SK-N-SH (cell line): ENCODE results near the gene XRRA1. TPM values are rescaled to one million over a fixed set of nuclear protein-coding genes. Genes with fewer than 3 reads are reported as not detected.
A peak's percentile ranks its signal among the peaks of the same experiment; 100 is the strongest.

ENCODE experiments used
- CTCF ChIA-PET: fragments of 300-600, 350-600 bp; formaldehyde crosslinking; extraction: SDS; loops from one replicate; lab custom pipeline; 2021; lab: Yijun Ruan, JAX
- POLR2A ChIA-PET: fragments of 350-600 bp; sonication (Branson Sonifier 250); formaldehyde crosslinking; extraction: SDS; loops from one replicate; lab custom pipeline; 2020; ENCODE audit warnings: antibody characterized with exemption, inconsistent platforms; lab: Yijun Ruan, JAX
- DNase-seq: peaks from one replicate; pipeline ENCODE4 v3.0.0; 2012
- H2AFZ ChIP-seq: fragments of 200-600 bp; sonication (generic); 2 replicates; pipeline ENCODE4 v1.8.1; 2016; ENCODE audit warnings: antibody characterized with exemption, mild to moderate bottlenecking, low read depth
- H3F3A ChIP-seq: fragments of 200-600 bp; sonication (generic); replicated peaks from 2 replicates; pipeline ENCODE3; 2016; ENCODE audit warnings: antibody characterized with exemption, mild to moderate bottlenecking; ENCODE audit not compliant: insufficient read depth
- H3K27ac ChIP-seq, 2 experiments: fragments of 200-500 bp in 1 of 2; fragments of 200-600 bp in 1 of 2; sonication (Bioruptor generic) in 1 of 2; sonication (generic), shearing (Covaris generic) in 1 of 2; 2 replicates each; pipeline versions ENCODE4 v1.5.1 to v1.6.1; 2014 to 2016; ENCODE audit warnings: low read depth in 2 of 2, inconsistent platforms in 1 of 2, low read length in 1 of 2, mild to moderate bottlenecking in 1 of 2, mixed read lengths in 1 of 2
- H3K27me3 ChIP-seq: fragments of 200-600 bp; sonication (generic), shearing (Covaris generic); 2 replicates; pipeline ENCODE4 v1.6.1; 2016; ENCODE audit warnings: mixed run types; ENCODE audit not compliant: insufficient read depth
- H3K36me3 ChIP-seq, 2 experiments: fragments of 200-500 bp in 1 of 2; fragments of 200-600 bp in 1 of 2; sonication (Bioruptor generic) in 1 of 2; sonication (generic) in 1 of 2; replicated peaks in 1 of 2; 2 replicates each; pipeline versions ENCODE3 to v1.5.1; 2014 to 2016; ENCODE audit warnings: low read length in 1 of 2, mild to moderate bottlenecking in 1 of 2; ENCODE audit not compliant: insufficient read depth in 2 of 2, control insufficient read depth in 1 of 2
- H3K4me1 ChIP-seq, 2 experiments: fragments of 200-500 bp in 1 of 2; fragments of 200-600 bp in 1 of 2; sonication (Bioruptor generic) in 1 of 2; sonication (generic), shearing (Covaris generic) in 1 of 2; 2 replicates each; pipeline versions ENCODE4 v1.5.1 to v1.6.1; 2014 to 2016; ENCODE audit warnings: low read depth in 1 of 2, low read length in 1 of 2, mixed run types in 1 of 2; ENCODE audit not compliant: insufficient read depth in 2 of 2, control insufficient read depth in 1 of 2
- H3K4me2 ChIP-seq: fragments of 200-600 bp; sonication (generic), shearing (Covaris generic); 2 replicates; pipeline ENCODE4 v1.6.1; 2017; ENCODE audit warnings: mixed run types
- H3K4me3 ChIP-seq, 2 experiments: fragments of 200-500 bp in 1 of 2; fragments of 200-600 bp in 1 of 2; sonication (Bioruptor generic) in 1 of 2; sonication (generic), shearing (Covaris generic) in 1 of 2; 2 replicates each; pipeline versions ENCODE4 v1.5.1 to v1.8.1; 2014 to 2016; ENCODE audit warnings: low read depth in 2 of 2, inconsistent platforms in 1 of 2, low read length in 1 of 2, mild to moderate bottlenecking in 1 of 2, mixed read lengths in 1 of 2, moderate library complexity in 1 of 2
- H3K79me2 ChIP-seq: fragments of 200-600 bp; sonication (generic); 2 replicates; pipeline ENCODE4 v1.8.1; 2017; ENCODE audit warnings: mild to moderate bottlenecking; ENCODE audit not compliant: insufficient read depth
- H3K9ac ChIP-seq: fragments of 200-600 bp; sonication (generic); 2 replicates; pipeline ENCODE4 v1.6.1; 2017; ENCODE audit warnings: mixed run types
- H3K9me2 ChIP-seq: fragments of 200-600 bp; sonication (generic); 2 replicates; pipeline ENCODE4 v1.6.1; 2017; ENCODE audit warnings: mixed run types
- H3K9me3 ChIP-seq: fragments of 200-600 bp; sonication (generic); 2 replicates; pipeline ENCODE4 v1.6.1; 2017; ENCODE audit warnings: mixed run types, mild to moderate bottlenecking, moderate library complexity
- H4K20me1 ChIP-seq: fragments of 200-600 bp; sonication (generic); 2 replicates; pipeline ENCODE4 v1.6.1; 2017; ENCODE audit warnings: mild to moderate bottlenecking, mixed run types; ENCODE audit not compliant: insufficient read depth
- ELF1 ChIP-seq: IDR thresholded peaks from 2 replicates; pipeline ENCODE4 v1.4.0; 2012
- EP300 ChIP-seq, 2 experiments: IDR thresholded peaks; 2 replicates each; pipeline versions ENCODE4 v1.4.0 to v1.6.1; 2012; ENCODE audit warnings: borderline replicate concordance in 1 of 2, low read depth in 1 of 2, low read length in 1 of 2
- FOSL2 ChIP-seq: IDR thresholded peaks from 2 replicates; pipeline ENCODE4 v1.4.0; 2012; ENCODE audit warnings: low read depth, mild to moderate bottlenecking, moderate library complexity, borderline replicate concordance
- GABPA ChIP-seq: IDR thresholded peaks from 2 replicates; pipeline ENCODE4 v1.4.0; 2012; ENCODE audit warnings: low read depth, mild to moderate bottlenecking
- JUND ChIP-seq: IDR thresholded peaks from 2 replicates; pipeline ENCODE4 v1.4.0; 2012
- MXI1 ChIP-seq: IDR thresholded peaks from 2 replicates; pipeline ENCODE4 v1.6.1; 2012; ENCODE audit warnings: mild to moderate bottlenecking, low read depth, low read length, improper control_type of control experiment
- NRF1 ChIP-seq: IDR thresholded peaks from 2 replicates; pipeline ENCODE4 v1.6.1; 2012; ENCODE audit warnings: low read depth, mild to moderate bottlenecking, low read length
- POLR2AphosphoS5 ChIP-seq: IDR thresholded peaks from 2 replicates; pipeline ENCODE4 v1.6.1; 2012; ENCODE audit warnings: low read depth, low read length
- RFX5 ChIP-seq: IDR thresholded peaks from 2 replicates; pipeline ENCODE4 v1.6.1; 2012; ENCODE audit warnings: mild to moderate bottlenecking, improper control_type of control experiment, low read length
- RXRA ChIP-seq: IDR thresholded peaks from 2 replicates; pipeline ENCODE4 v1.4.0; 2012; ENCODE audit warnings: low read depth, mild to moderate bottlenecking, borderline replicate concordance
- SIN3A ChIP-seq: IDR thresholded peaks from 2 replicates; pipeline ENCODE4 v1.6.1; 2012; ENCODE audit warnings: low read depth, mild to moderate bottlenecking, low read length, moderate library complexity, borderline replicate concordance
- TCF12 ChIP-seq: IDR thresholded peaks from 2 replicates; pipeline ENCODE4 v1.4.0; 2012
- TEAD4 ChIP-seq: IDR thresholded peaks from 2 replicates; pipeline ENCODE4 v1.4.0; 2012; ENCODE audit warnings: mild to moderate bottlenecking, borderline replicate concordance; ENCODE audit not compliant: insufficient read depth
- USF2 ChIP-seq: fragments of 150-350 bp; IDR thresholded peaks from 2 replicates; pipeline ENCODE4 v1.6.1; 2017; ENCODE audit warnings: antibody characterized with exemption, low read length, low read depth, borderline replicate concordance
- YY1 ChIP-seq: IDR thresholded peaks from 2 replicates; pipeline ENCODE4 v1.4.0; 2012; ENCODE audit warnings: low read depth, mild to moderate bottlenecking
- WGBS: methylation state at CpG from one replicate; pipeline ENCODE4 v1.1.6; 2017; ENCODE audit warnings: low lambda C conversion rate; 5-methylcytosine and 5-hydroxymethylcytosine counted together
- polyA plus RNA-seq, 3 experiments: library from polyadenylated mRNA; depleted of rRNA; stranded (reverse); fragments of >200 nt; gene quantifications; 2 replicates each; pipeline ENCODE4 v1.2.3, GENCODE V29; 2012
- TF ChIP-seq, protein P1 (sequence below): fragments of 150-350 bp; IDR thresholded peaks from 2 replicates; pipeline ENCODE4 v1.6.1; 2016; ENCODE audit warnings: mild to moderate bottlenecking, low read depth, low read length
- TF ChIP-seq, protein P2 (sequence below): IDR thresholded peaks from 2 replicates; pipeline ENCODE4 v1.4.0; 2012; ENCODE audit warnings: low read depth
- TF ChIP-seq, protein P3 (sequence below): IDR thresholded peaks from 2 replicates; pipeline ENCODE4 v1.4.0; 2012; ENCODE audit warnings: low read depth, borderline replicate concordance
- TF ChIP-seq, protein P4 (sequence below): fragments of 200-600 bp; sonication (generic); IDR thresholded peaks from 2 replicates; pipeline ENCODE4 v1.6.1; 2017; ENCODE audit warnings: antibody characterized with exemption, mild to moderate bottlenecking, moderate library complexity

The XRRA1 gene
- polyA plus RNA-seq, 1 of the 3 experiments (the other 2 are of a cell fraction): 12.9 TPM

DNA sequence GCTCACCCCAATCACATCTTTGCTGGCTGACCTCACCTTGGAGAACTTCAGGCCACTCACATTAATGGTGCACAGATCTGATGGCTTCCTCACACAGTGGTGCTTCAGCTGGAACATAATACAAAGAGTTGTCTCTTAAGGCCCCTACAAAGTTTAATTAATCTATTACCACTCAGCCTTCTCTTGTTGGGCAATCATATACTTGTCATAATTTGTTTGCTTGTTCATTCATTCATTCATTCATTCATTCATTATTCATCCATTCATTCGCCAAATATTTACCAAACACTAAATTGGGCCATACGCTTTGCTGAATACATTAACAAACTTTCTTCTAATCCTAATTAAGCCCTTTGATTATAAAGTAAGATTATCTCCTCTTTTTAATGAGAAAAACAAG is 15.1 kb downstream of the XRRA1 start:
- no peak for TF ChIP-seq MXI1
- no peak for TF ChIP-seq EP300 (IDR thresholded peaks at IDR 0.05; ENCODE audit: borderline replicate concordance in 1 of 2, low read depth in 1 of 2, low read length in 1 of 2)
- TF ChIP-seq TEAD4: no peak
- no peak for TF ChIP-seq GABPA
- no peak for TF ChIP-seq SIN3A
- no peak for TF ChIP-seq ELF1
- TF ChIP-seq, protein P1, sequence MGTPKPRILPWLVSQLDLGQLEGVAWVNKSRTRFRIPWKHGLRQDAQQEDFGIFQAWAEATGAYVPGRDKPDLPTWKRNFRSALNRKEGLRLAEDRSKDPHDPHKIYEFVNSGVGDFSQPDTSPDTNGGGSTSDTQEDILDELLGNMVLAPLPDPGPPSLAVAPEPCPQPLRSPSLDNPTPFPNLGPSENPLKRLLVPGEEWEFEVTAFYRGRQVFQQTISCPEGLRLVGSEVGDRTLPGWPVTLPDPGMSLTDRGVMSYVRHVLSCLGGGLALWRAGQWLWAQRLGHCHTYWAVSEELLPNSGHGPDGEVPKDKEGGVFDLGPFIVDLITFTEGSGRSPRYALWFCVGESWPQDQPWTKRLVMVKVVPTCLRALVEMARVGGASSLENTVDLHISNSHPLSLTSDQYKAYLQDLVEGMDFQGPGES: no peak
- TF ChIP-seq NRF1: no peak
- TF ChIP-seq, protein P2, sequence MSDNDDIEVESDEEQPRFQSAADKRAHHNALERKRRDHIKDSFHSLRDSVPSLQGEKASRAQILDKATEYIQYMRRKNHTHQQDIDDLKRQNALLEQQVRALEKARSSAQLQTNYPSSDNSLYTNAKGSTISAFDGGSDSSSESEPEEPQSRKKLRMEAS: no peak
- no peak for TF ChIP-seq RFX5
- TF ChIP-seq, protein P3, sequence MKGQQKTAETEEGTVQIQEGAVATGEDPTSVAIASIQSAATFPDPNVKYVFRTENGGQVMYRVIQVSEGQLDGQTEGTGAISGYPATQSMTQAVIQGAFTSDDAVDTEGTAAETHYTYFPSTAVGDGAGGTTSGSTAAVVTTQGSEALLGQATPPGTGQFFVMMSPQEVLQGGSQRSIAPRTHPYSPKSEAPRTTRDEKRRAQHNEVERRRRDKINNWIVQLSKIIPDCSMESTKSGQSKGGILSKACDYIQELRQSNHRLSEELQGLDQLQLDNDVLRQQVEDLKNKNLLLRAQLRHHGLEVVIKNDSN: no peak
- TF ChIP-seq POLR2AphosphoS5: no peak
- no peak for TF ChIP-seq YY1
- TF ChIP-seq, all 33 proteins: peak for 0
- H3K9me2 ChIP-seq: no peaks in the 10 kb centered on the region
- peaks cover 15 to 21% of the 10 kb centered on the region in 2 experiments; a peak in 3 of 4 replicates for H3K4me1 ChIP-seq
- ChIA-PET CTCF (interaction anchor here (1.6 to 6.2 kb wide), 4 partner anchors 207 to 315 kb away, joined by 5 to 48 read pairs (median 20); partner anchors contain the start of gene TPBGL), POLR2A (no interaction called here)
- peak overlapping the region in 1 of 2 experiments; percentile 66; a peak in 1 of 4 replicates for H3K27ac ChIP-seq
- WGBS: 94% methylated on average over 2 of the region's 2 CpGs
- H3K9ac ChIP-seq: no peak overlapping the region
- DNase-seq: no peak
- peaks cover 11% of the 10 kb centered on the region; the same call in 1 of the 2 replicates for H3K79me2 ChIP-seq
- H3K27me3 ChIP-seq: no peaks in the 10 kb centered on the region
- no peaks in the 10 kb centered on the region for H3K9me3 ChIP-seq
- no peak overlapping the region for H2AFZ ChIP-seq
- H3K4me3 ChIP-seq: no peak overlapping the region
- H3K4me2 ChIP-seq: no peak overlapping the region
- H3F3A ChIP-seq: peaks cover 37% of the 10 kb centered on the region
- peaks cover 37 to 71% of the 10 kb centered on the region in 2 experiments for H3K36me3 ChIP-seq
- H4K20me1 ChIP-seq: no peaks in the 10 kb centered on the region

- Histone ChIP-seq H3K4me1 (peaks cover 15 to 21% of the 10 kb centered on the region in 2 experiments; a peak in 3 of 4 replicates), H4K20me1 (no peaks in the 10 kb centered on the region), H3K9me2 (no peaks in the 10 kb centered on the region), H3K9ac (no peak overlapping the region), H3K4me2 (0 out of 2 replicates have a peak overlapping the region, but pooled peaks have one; percentile 5), H3K9me3 (no peaks in the 10 kb centered on the region), H3K4me3 (no peak overlapping the region), H3F3A (peaks cover 28% of the 10 kb centered on the region), H3K79me2 (peaks cover 9% of the 10 kb centered on the region; the same call in 1 of the 2 replicates), H2AFZ (no peak overlapping the region), H3K27ac (peak overlapping the region in 1 of 2 experiments; percentile 66; a peak in 2 of 4 replicates), H3K36me3 (peaks cover 34 to 73% of the 10 kb centered on the region in 2 experiments), H3K27me3 (no peaks in the 10 kb centered on the region)
- ChIA-PET POLR2A (no interaction called here), CTCF (interaction anchor here (1.0 to 6.2 kb wide), 5 partner anchors 99 to 315 kb away, joined by 5 to 113 read pairs (median 24); partner anchors contain the start of gene TPBGL)
- WGBS: 49% methylated on average over 2 of the region's 2 CpGs
- DNase-seq: no peak
- TF ChIP-seq, protein P4, sequence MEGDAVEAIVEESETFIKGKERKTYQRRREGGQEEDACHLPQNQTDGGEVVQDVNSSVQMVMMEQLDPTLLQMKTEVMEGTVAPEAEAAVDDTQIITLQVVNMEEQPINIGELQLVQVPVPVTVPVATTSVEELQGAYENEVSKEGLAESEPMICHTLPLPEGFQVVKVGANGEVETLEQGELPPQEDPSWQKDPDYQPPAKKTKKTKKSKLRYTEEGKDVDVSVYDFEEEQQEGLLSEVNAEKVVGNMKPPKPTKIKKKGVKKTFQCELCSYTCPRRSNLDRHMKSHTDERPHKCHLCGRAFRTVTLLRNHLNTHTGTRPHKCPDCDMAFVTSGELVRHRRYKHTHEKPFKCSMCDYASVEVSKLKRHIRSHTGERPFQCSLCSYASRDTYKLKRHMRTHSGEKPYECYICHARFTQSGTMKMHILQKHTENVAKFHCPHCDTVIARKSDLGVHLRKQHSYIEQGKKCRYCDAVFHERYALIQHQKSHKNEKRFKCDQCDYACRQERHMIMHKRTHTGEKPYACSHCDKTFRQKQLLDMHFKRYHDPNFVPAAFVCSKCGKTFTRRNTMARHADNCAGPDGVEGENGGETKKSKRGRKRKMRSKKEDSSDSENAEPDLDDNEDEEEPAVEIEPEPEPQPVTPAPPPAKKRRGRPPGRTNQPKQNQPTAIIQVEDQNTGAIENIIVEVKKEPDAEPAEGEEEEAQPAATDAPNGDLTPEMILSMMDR: no peak
- no peak for TF ChIP-seq SIN3A
- TF ChIP-seq FOSL2: peak; percentile 75; the same call in 1 of the 2 replicates
- TF ChIP-seq YY1: peak; percentile 66; the same call in 1 of the 2 replicates
- TF ChIP-seq EP300 (IDR thresholded peaks at IDR 0.05; ENCODE audit: borderline replicate concordance in 1 of 2, low read depth in 1 of 2, low read length in 1 of 2): no peak
- peak; percentile 59 for TF ChIP-seq JUND
- TF ChIP-seq RXRA: no peak
- TF ChIP-seq USF2: no peak
- TF ChIP-seq TCF12: peak; percentile 45
Observed at GRCh38 chr11:74932797-74933196, 16.1 kb downstream of the XRRA1 start.
